Mucosa of stomach (tissue), 1 donor: ENCODE measurements around the gene FOXD4.
"Not testable (repeated sequence)": the region's sequence is repeated elsewhere in the genome, so short reads cannot be mapped to it uniquely, and the experiment has no call there.

Source experiments
- H3K27me3 ChIP-seq: one replicate; pipeline ENCODE4 v1.7.0; 2013; ENCODE audit warnings: mild to moderate bottlenecking, low read length; ENCODE audit not compliant: control insufficient read depth, insufficient read depth
- H3K36me3 ChIP-seq: one replicate; pipeline ENCODE4 v1.7.0; 2013; ENCODE audit warnings: low read length; ENCODE audit not compliant: control insufficient read depth, insufficient read depth
- H3K4me1 ChIP-seq: one replicate; pipeline ENCODE4 v1.7.0; 2013; ENCODE audit warnings: mild to moderate bottlenecking, low read length; ENCODE audit not compliant: control insufficient read depth, insufficient read depth
- H3K4me3 ChIP-seq: one replicate; pipeline ENCODE4 v1.7.0; 2013; ENCODE audit warnings: low read length
- H3K9ac ChIP-seq: one replicate; pipeline ENCODE4 v1.7.0; 2013; ENCODE audit warnings: mild to moderate bottlenecking, low read length, moderate library complexity
- H3K9me3 ChIP-seq: one replicate; pipeline ENCODE4 v1.7.0; 2013; ENCODE audit warnings: mild to moderate bottlenecking, low read length, moderate library complexity; ENCODE audit not compliant: control insufficient read depth
- donor health status: Pancreatic carcinoma.

The FOXD4 gene

GRCh38 chr9:86697-87096, 31.5 kb downstream of the FOXD4 start:
- H3K9me3 ChIP-seq, H3K4me1 ChIP-seq, H3K36me3 ChIP-seq, H3K9ac ChIP-seq, H3K27me3 ChIP-seq, H3K4me3 ChIP-seq: not testable (repeated sequence)

DNA sequence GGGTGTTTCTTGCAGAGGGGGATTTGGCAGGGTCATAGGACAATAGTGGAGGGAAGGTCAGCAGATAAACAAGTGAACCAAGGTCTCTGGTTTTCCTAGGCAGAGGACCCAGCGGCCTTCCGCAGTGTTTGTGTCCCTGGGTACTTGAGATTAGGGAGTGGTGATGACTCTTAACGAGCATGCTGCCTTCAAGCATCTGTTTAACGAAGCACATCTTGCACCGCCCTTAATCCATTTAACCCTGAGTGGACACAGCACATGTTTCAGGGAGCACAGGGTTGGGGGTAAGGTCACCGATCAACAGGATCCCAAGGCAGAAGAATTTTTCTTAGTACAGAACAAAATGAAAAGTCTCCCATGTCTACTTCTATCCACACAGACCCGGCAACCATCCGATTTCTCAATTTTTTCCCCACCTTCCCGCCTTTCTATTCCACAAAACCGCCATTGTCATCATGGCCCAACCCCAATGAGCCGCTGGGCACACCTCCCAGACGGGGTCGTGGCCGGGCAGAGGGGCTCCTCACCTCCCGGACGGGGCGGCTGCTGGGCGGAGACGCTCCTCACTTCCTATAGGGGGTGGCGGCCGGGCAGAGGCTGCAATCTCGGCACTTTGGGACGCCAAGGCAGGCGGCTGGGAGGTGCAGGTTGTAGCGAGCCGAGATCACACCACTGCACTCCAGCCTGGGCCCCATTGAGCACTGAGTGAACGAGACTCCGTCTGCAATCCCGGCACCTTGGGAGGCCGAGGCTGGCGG, 35.1 kb downstream of the FOXD4 start:
- not testable (repeated sequence) for H3K4me1 ChIP-seq, H3K4me3 ChIP-seq, H3K9me3 ChIP-seq, H3K36me3 ChIP-seq, H3K9ac ChIP-seq, H3K27me3 ChIP-seq

GRCh38 chr9:78333-78732, 39.9 kb downstream of the FOXD4 start:
- not testable (repeated sequence) for H3K4me3 ChIP-seq, H3K27me3 ChIP-seq, H3K4me1 ChIP-seq, H3K9ac ChIP-seq, H3K9me3 ChIP-seq, H3K36me3 ChIP-seq

DNA sequence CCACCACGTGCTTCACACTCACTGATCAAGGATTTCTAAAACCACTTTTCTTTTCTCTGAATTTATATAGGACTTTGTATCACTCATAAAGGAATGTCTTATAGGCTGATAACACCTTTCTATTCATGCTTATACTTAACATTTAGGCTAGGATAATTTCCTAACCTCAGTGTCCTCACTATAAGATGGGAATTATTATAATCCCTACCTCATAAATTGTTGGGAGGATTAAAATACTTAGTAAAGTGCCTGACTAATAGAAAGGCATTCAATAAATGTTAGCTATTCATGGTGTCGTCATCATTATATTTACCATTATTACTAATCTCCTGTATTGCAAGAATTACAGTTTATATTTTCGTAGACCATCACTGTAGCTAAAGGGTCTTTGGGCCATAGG, 41.8 kb downstream of the FOXD4 start:
- H3K36me3 ChIP-seq, H3K4me3 ChIP-seq, H3K9me3 ChIP-seq, H3K9ac ChIP-seq, H3K4me1 ChIP-seq, H3K27me3 ChIP-seq: not testable (repeated sequence)

- H3K36me3 ChIP-seq, H3K9ac ChIP-seq, H3K4me3 ChIP-seq, H3K27me3 ChIP-seq, H3K9me3 ChIP-seq, H3K4me1 ChIP-seq: not testable (repeated sequence)
Observed at GRCh38 chr9:73900-74525, 44.2 kb downstream of the FOXD4 start.

- not testable (repeated sequence) for H3K9ac ChIP-seq, H3K4me1 ChIP-seq, H3K27me3 ChIP-seq, H3K9me3 ChIP-seq, H3K4me3 ChIP-seq, H3K36me3 ChIP-seq
Observed at GRCh38 chr9:73076-73899, 44.9 kb downstream of the FOXD4 start.
